ENCODE results near the gene SDHAF1. TPM values are rescaled to one million over a fixed set of nuclear protein-coding genes. Genes with fewer than 3 reads are reported as not detected.

The SDHAF1 gene
- 17.3 TPM for total RNA-seq

GRCh38 chr19:35995048-35995993 lies at the start of gene SDHAF1:
TSS of gene SDHAF1 (plus strand) at chr19:35995188. CDS start at chr19:35995275, 87 bp downstream.

GRCh38 chr19:36008336-36008978 lies 13.5 kb downstream of the SDHAF1 start, which contains the start of gene SYNE4:
TSS of gene SYNE4 (minus strand) at chr19:36008813. CDS start at chr19:36008681, 132 bp downstream.

GRCh38 chr19:36014012-36014924 lies 19.3 kb downstream of the SDHAF1 start, which contains the start of gene ALKBH6:
TSS of gene ALKBH6 (minus strand) at chr19:36014213. CDS start at chr19:36013397, 816 bp downstream.

GRCh38 chr19:36032251-36033104 lies 37.5 kb downstream of the SDHAF1 start, which contains the start of gene CLIP3:
TSS of gene CLIP3 (minus strand) at chr19:36032873. CDS start at chr19:36032357, 516 bp downstream.

Small RNA genes within 50 kb of the gene (small RNA-seq; reads per million reads assigned to genes)
- not detected for gene AF038458.1

Other genes starting within 250 kb of the SDHAF1 start
- 10.8 TPM for gene U2AF1L4, start 249.8 kb upstream of the SDHAF1 start, total RNA-seq
- gene PSENEN, start 249.5 kb upstream of the SDHAF1 start, total RNA-seq, result 23.5 TPM
- 12.0 TPM for gene LIN37, start 246.6 kb upstream of the SDHAF1 start, total RNA-seq
- 0.23 TPM for gene HSPB6, start 238.2 kb upstream of the SDHAF1 start, total RNA-seq
- gene PROSER3, start 237.0 kb upstream of the SDHAF1 start, total RNA-seq, result 5.5 TPM
- gene ARHGAP33, start 219.6 kb upstream of the SDHAF1 start, total RNA-seq, result 68.0 TPM
- gene PRODH2, start 182.3 kb upstream of the SDHAF1 start, total RNA-seq, result not detected
- 0.46 TPM for gene NPHS1, start 142.7 kb upstream of the SDHAF1 start, total RNA-seq
- 1.8 TPM for gene KIRREL2, start 138.3 kb upstream of the SDHAF1 start, total RNA-seq
- gene APLP1, start 126.6 kb upstream of the SDHAF1 start, total RNA-seq, result 328 TPM
- gene NFKBID, start 94.6 kb upstream of the SDHAF1 start, total RNA-seq, result 2.8 TPM
- 0.92 TPM for gene HCST, start 92.7 kb upstream of the SDHAF1 start, total RNA-seq
- 5.5 TPM for gene TYROBP, start 86.9 kb upstream of the SDHAF1 start, total RNA-seq
- gene LRFN3, start 58.8 kb upstream of the SDHAF1 start, total RNA-seq, result 21.2 TPM
- gene SYNE4, start 13.6 kb downstream of the SDHAF1 start, total RNA-seq, result 1.6 TPM
- gene ALKBH6, start 19.0 kb downstream of the SDHAF1 start, total RNA-seq, result 13.6 TPM
- 42.4 TPM for gene CLIP3, start 37.7 kb downstream of the SDHAF1 start, total RNA-seq
- gene THAP8, start 59.1 kb downstream of the SDHAF1 start, total RNA-seq, result 4.8 TPM
- 2.3 TPM for gene WDR62, start 59.7 kb downstream of the SDHAF1 start, total RNA-seq
- not detected for gene OVOL3, start 116.0 kb downstream of the SDHAF1 start, total RNA-seq
- 104 TPM for gene POLR2I, start 119.7 kb downstream of the SDHAF1 start, total RNA-seq
- 289 TPM for gene TBCB, start 120.3 kb downstream of the SDHAF1 start, total RNA-seq
- gene CAPNS1, start 144.9 kb downstream of the SDHAF1 start, total RNA-seq, result 138 TPM
- gene COX7A1, start 157.3 kb downstream of the SDHAF1 start, total RNA-seq, result 2.3 TPM
- gene ZNF565, start 219.5 kb downstream of the SDHAF1 start, total RNA-seq, result 11.1 TPM
- gene ZNF146, start 219.9 kb downstream of the SDHAF1 start, total RNA-seq, result 65.5 TPM